GM18951 (cell line): ENCODE measurements around the gene MESP2.

Source experiments
- POLR2A ChIP-seq: IDR thresholded peaks from 4 replicates; pipeline ENCODE4 v1.6.1; 2011; ENCODE audit warnings: mild to moderate bottlenecking; ENCODE audit not compliant: insufficient read length, insufficient read depth; ENCODE audit errors: extremely low read depth
- in situ Hi-C: fragments of 300-500 bp; cut with MboI; formaldehyde crosslinking; loops from one replicate; pipeline ENCODE4 v1.12.0; 2022; ENCODE audit warnings: low sequenced_read_pairs, mixed read lengths, inconsistent platforms; ENCODE audit not compliant: unreplicated experiment

MESP2 gene

GRCh38 chr15:89815769-89816168, 39.6 kb downstream of the MESP2 start:
- no peak for TF ChIP-seq POLR2A
- in situ Hi-C loops, result no loop called here

DNA sequence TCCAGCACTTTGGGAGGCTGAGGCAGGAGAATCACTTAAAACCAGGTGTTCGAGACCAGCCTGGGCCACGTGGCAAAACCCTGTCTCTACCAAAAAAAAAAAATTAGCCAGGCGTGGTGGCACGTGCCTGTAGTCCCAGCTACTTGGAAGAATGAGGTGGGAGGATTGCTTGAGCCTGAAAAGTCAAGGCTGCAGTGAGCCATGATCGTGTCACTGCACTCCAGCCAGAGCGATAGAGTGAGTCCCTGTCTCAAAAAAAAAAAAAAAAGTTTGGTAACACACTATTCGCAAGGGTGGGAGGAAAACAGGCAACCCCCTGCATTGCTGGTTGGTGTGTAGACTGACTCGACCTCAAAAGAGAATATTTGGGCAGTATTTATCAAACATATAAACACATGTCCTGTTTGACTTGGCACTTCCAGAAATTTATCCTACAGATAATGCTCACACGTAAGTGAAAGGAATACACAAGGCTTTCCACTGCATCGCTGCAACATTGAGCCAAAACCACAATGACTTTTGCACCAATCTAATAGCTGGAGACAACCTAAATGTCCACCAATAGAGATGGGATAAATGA, 41.7 kb downstream of the MESP2 start:
- in situ Hi-C loops, result no loop called here
- TF ChIP-seq POLR2A, result no peak

GRCh38 chr15:89818287-89818686, 42.2 kb downstream of the MESP2 start:
- in situ Hi-C loops, result no loop called here

DNA sequence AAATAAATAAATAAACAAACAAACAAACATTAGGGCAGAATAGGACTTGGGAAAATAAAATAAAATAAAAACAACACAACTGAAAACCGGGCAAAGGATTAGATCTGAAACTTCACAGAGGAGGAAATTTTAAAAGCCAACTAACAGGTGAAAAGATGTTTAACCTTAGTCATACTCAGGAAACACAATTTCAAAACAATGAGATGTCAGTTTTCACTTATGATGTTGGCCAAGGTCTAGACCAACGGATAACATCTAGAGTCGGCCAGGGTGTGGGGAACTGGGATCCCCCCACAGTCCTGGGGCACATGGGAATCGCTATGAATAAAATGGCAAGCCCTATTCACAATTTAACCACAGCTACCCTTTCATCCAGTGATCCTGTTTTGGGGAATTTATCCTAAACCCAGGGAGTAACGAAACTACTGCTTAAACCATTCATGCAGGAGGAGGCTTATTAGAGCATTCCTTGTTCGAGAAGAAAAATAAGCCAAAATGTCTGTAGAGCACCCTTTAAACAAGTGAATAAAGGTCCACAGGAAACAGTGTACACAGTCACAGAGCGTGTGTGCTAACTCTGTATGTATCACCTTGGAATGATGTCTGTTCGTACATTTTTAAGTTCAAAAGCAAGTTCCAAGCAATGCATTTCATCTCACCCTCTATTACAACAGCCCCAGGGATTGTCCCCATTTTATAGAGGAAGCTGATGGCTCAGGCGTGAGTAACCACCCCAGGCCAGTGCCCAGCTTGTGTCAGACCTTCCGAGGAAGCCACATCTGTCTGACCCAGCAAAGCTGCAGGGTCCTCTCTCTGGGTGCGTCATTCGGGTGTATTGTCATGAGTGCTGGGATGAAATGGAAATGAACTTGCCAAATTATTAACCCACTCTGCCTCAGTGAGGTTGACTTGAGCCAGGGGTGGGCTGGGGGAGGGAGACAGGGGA, 44.8 kb downstream of the MESP2 start:
- no peak for TF ChIP-seq POLR2A
- in situ Hi-C loops, result no loop called here

More at GRCh38 chr15:89818287-89818686, 42.2 kb downstream of the MESP2 start:
- TF ChIP-seq POLR2A, result no peak

- no peak for TF ChIP-seq POLR2A
- in situ Hi-C loops, result no loop called here
Observed at GRCh38 chr15:89822026-89822425, 45.9 kb downstream of the MESP2 start.

DNA sequence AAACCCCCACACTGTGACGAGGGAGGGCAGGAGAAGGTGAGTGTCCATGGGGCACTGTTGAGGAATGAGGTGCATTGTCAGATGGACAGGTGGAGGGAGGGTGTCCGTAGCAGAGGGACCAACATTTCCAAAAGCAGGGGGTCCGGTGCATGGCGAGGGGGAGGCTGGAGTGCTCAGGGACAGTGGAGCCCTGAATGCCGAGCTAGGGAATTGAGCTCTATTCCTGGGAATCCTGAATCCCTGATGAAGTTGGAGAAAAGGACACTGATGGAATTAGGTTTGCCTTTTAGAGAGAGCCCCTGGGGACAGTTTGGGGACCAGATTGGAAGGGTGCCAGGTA, 46.4 kb downstream of the MESP2 start:
- TF ChIP-seq POLR2A, result no peak
- in situ Hi-C loops, result no loop called here

- in situ Hi-C loops, result no loop called here
- TF ChIP-seq POLR2A, result no peak
Observed at GRCh38 chr15:89822951-89823711, 47.0 kb downstream of the MESP2 start.

DNA sequence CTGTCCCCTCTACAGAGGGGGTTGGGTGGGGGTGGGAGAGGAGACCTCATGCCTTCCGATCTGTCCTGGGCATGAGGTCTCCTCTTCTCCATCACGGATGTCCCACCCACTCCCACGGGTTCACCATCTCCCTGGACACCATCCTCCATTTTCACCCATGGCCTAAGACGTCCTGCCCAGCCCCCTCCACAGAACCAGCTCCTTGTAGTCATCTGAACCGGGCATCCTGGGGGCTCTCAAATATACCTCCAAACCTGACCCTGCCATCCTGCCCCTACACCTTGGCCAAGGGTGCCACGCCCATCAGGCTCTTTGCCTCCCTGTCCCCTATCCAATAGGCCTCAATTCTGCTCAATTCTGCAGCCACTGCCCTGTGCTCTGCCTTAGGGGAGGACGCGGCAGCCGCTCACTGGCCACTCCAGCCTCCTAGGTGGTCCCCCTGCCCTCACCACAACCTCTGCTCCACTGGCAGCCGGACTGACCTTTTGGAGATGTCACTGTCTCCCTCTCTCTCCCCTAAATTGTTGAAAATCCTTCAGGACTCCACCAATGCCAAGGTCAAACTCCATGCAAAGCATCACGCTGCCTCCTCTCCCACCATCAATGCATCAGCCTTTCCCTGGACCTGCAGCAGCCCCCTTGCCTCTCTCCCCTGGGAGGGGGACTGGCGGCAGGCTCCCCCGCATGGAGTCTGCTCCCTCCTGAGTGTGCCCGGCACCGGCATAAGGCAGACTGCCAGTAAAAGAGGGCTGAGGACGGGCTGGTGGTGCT, 47.9 kb downstream of the MESP2 start:
- in situ Hi-C loops, result no loop called here

GRCh38 chr15:89824607-89824867, 48.4 kb downstream of the MESP2 start:
- TF ChIP-seq POLR2A, result no peak
- in situ Hi-C loops, result no loop called here

More for the DNA sequence above, 47.9 kb downstream of the MESP2 start:
- no peak for TF ChIP-seq POLR2A

GRCh38 chr15:89825271-89825940, 49.3 kb downstream of the MESP2 start:
- in situ Hi-C loops, result no loop called here
- no peak for TF ChIP-seq POLR2A

GRCh38 chr15:89826671-89827655, 50.8 kb downstream of the MESP2 start:
- no peak for TF ChIP-seq POLR2A
- in situ Hi-C loops, result no loop called here
